GM12891 (cell line): ENCODE measurements around the gene NMU.
"Not testable (repeated sequence)": the region's sequence is repeated elsewhere in the genome, so short reads cannot be mapped to it uniquely, and the experiment has no call there.

Source experiments
- DNase-seq: peaks from one replicate; pipeline ENCODE4 v3.0.0; 2011; ENCODE audit warnings: low spot score; ENCODE audit not compliant: insufficient read length
- FAIRE-seq: peaks from 2 replicates; lab custom pipeline; 2011; peaks lifted over from hg19 to GRCh38; lab: Jason Lieb, UNC
- PAX5 ChIP-seq: IDR thresholded peaks from 2 replicates; pipeline ENCODE4 v1.6.1; 2011; ENCODE audit warnings: low read length, moderate library complexity, mild to moderate bottlenecking; ENCODE audit not compliant: insufficient read depth, severe bottlenecking
- POLR2A ChIP-seq: IDR thresholded peaks from 2 replicates; pipeline ENCODE4 v1.6.1; 2011; ENCODE audit warnings: low read depth, low read length, control low read depth
- POLR2AphosphoS5 ChIP-seq: IDR thresholded peaks from 2 replicates; pipeline ENCODE4 v1.6.1; 2011; ENCODE audit warnings: low read depth, low read length, control low read depth
- POU2F2 ChIP-seq: IDR thresholded peaks from 2 replicates; pipeline ENCODE4 v1.6.1; 2011; ENCODE audit warnings: low read depth, mild to moderate bottlenecking, control low read depth, low read length, moderate library complexity
- SPI1 ChIP-seq: IDR thresholded peaks from 2 replicates; pipeline ENCODE4 v1.6.1; 2011; ENCODE audit warnings: low read depth, low read length, control low read depth
- TAF1 ChIP-seq: IDR thresholded peaks from 2 replicates; pipeline ENCODE4 v1.6.1; 2011; ENCODE audit warnings: low read depth, low read length, control low read depth

The NMU gene

DNA sequence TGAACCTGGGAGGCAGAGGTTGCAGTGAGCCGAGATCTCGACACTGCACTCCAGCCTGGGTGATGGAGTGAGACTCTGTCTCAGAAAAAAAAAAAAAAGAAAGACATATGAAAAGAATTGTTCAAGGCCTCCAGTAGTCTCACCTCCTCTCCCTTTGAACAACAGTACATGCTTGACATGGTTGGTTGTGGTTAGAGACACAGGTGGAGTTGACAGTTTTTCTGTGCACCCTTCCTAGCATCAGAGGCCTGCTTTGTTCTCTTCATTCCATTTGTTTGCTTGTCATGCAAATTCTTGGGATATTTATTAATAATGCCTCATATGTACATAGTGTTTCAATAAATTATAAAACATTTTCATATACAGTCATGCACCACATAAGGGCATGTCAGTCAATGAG lies 25.7 kb downstream of the NMU start:
- DNase-seq (no peak), FAIRE-seq (no peak)
- TF ChIP-seq TAF1: no peak
- no peak for TF ChIP-seq POLR2AphosphoS5
- TF ChIP-seq SPI1: no peak
- TF ChIP-seq PAX5: no peak
- no peak for TF ChIP-seq POU2F2
- no peak for TF ChIP-seq POLR2A

DNA sequence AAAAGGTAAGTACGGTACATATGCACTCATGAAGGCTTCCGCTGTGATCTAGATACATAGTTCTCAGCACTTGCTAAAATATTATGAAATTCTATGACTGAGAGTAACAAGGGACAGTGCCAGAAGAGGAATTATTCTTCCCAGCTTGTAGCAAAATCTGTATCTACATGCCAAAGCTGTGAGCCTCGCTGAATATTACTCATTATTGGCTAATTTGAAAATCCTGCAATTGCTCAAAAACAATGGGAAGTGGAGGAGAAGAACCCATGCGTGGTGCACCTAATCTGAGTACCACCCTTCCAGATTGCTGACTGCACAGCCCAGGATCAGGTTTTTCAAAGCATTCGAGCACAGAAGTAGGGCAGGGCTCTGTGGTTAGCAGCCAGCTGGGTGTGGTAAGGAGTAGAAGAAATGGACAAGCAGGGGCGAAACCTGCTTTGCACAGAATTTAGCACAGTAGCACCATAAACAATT lies 26.7 kb downstream of the NMU start:
- no peak for DNase-seq
- TF ChIP-seq PAX5 (no peak), SPI1 (no peak), POLR2A (no peak), TAF1 (no peak), POLR2AphosphoS5 (no peak), POU2F2 (no peak)
- FAIRE-seq: no peak

DNA sequence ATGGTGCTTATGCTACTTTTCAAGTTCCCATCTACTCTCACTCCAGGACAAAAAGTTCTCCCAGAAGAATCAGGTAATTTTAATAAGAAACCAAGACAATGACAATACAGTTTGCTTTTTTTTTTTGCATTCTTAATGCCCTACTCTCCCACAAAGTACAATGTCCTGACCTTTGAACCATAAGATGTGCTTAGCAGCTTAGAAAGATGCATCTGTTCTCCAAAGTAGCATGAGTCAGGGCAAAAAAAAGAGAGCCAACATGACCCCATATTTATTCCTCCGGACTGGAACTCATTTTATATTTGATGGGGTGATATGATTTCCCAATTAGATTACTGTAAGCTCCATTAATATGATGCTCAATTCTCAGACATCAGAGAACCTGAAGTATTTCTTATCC lies 27.5 kb downstream of the NMU start:
- no peak for FAIRE-seq
- no peak for DNase-seq
- TF ChIP-seq POLR2AphosphoS5 (no peak), PAX5 (no peak), POLR2A (no peak), POU2F2 (no peak), SPI1 (no peak), TAF1 (no peak)

DNA sequence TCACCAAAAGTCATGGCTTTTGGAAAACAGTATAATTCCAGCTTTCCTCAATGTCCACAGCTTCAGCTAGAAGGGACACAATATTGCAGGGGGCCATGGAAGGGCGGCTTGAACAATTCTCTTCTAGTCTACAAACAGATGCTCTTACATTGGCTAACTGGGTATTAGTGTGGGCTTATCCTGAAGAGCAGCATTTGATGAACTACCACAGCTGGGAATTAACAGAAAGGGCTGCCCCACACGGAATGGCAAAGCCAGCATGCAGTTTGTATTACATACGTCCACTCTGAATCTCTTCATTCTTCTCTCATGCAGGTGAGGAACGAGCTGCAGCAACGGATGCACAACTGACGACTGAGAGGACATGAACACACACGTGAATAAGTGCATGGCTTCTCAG lies 31.1 kb downstream of the NMU start:
- no peak for FAIRE-seq
- TF ChIP-seq PAX5 (no peak), TAF1 (no peak), POLR2AphosphoS5 (no peak), POU2F2 (no peak), POLR2A (no peak), SPI1 (no peak)
- DNase-seq: no peak

- FAIRE-seq (no peak), DNase-seq (no peak)
- no peak for TF ChIP-seq POU2F2
- TF ChIP-seq POLR2AphosphoS5: no peak
- no peak for TF ChIP-seq POLR2A
- no peak for TF ChIP-seq TAF1
- TF ChIP-seq SPI1: no peak
- no peak for TF ChIP-seq PAX5
Observed at GRCh38 chr4:55600640-55601039, 35.5 kb downstream of the NMU start.

DNA sequence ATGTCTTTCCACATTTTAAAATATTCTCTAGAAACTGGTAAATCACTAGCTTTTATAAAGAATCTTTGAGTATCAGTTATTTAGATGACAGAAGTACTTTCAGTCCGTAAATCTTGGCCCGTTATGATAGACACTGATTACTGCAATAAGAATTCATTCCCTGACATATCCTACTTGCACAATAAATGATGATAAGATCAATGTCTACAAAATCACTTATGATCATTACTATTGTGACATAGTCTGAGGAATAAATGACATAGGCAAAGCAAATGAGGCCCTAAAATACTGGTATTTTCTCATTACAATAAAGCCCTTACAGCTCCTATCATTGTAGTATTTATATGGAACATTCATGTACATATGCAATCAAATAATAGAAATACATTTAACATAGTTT lies 37.5 kb downstream of the NMU start:
- DNase-seq (no peak), FAIRE-seq (no peak)
- TF ChIP-seq POU2F2 (no peak), TAF1 (no peak), SPI1 (no peak), POLR2AphosphoS5 (no peak), PAX5 (no peak), POLR2A (no peak)

DNA sequence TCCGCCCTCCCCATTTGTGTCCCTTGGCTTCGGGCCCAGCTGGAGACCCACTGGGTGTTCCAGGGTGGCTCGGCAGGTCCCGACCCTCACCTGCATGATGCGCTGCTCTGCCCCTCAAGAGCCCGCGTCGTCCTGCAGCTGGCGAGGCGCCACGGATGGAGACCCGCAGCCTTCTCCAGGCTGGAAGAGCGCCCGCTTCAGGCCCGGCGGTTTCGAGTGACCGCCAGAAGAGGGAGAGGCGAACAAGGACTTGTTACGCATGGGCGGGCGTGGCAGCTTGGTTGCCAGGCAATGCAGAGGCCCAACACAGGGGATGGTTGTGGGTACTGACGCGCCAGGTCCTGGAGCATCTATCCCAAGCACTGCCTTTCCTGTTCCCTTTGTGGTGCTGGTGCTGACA lies 44.1 kb downstream of the NMU start, which contains the start of gene PDCL2:
TSS of gene PDCL2 (minus strand) at position 232 of the 400 bp plus-strand sequence. CDS start at position 96, 136 bp downstream.
- TF ChIP-seq TAF1 (no peak), SPI1 (no peak), PAX5 (no peak), POU2F2 (no peak), POLR2AphosphoS5 (no peak), POLR2A (no peak)
- FAIRE-seq (no peak), DNase-seq (no peak)

GRCh38 chr4:55588160-55588559 lies 47.9 kb downstream of the NMU start:
- DNase-seq: no peak
- no peak for FAIRE-seq
- TF ChIP-seq POLR2A (no peak), TAF1 (no peak), PAX5 (no peak), SPI1 (no peak), POU2F2 (no peak), POLR2AphosphoS5 (no peak)

GRCh38 chr4:55582773-55583172 lies 53.3 kb downstream of the NMU start:
- not testable (repeated sequence) for FAIRE-seq, DNase-seq

GRCh38 chr4:55578341-55579010 lies 57.6 kb downstream of the NMU start:
- no peak for DNase-seq
- FAIRE-seq: no peak

More at GRCh38 chr4:55578341-55579010, 57.6 kb downstream of the NMU start:
- no peak for TF ChIP-seq PAX5
- TF ChIP-seq POLR2AphosphoS5: no peak
- TF ChIP-seq SPI1: no peak
- no peak for TF ChIP-seq TAF1
- no peak for TF ChIP-seq POU2F2
- TF ChIP-seq POLR2A: no peak
